Measurements from ENCODE around the gene SEC14L1.

GRCh38 chr17:77153472-77153871 lies 12.7 kb downstream of the SEC14L1 start:
- no peak for TF ChIP-seq POLR2A (IDR thresholded peaks at IDR 0.05; ENCODE audit: extremely low read depth, insufficient read length)
- no peak for TF ChIP-seq CTCF (IDR thresholded peaks at IDR 0.05; ENCODE audit: low read depth, low read length)

All from NB4 (cell line).